GM18520 (cell line): ENCODE measurements around the gene EIF2AK3.
"Not testable (repeated sequence)": the region's sequence is repeated elsewhere in the genome, so short reads cannot be mapped to it uniquely, and the experiment has no call there.

Experiments
- ATAC-seq: cut with Tn5 transposase; IDR thresholded peaks from one replicate; pipeline ENCODE4 v1.9.1; 2021; ENCODE audit not compliant: unreplicated experiment

Gene EIF2AK3

DNA sequence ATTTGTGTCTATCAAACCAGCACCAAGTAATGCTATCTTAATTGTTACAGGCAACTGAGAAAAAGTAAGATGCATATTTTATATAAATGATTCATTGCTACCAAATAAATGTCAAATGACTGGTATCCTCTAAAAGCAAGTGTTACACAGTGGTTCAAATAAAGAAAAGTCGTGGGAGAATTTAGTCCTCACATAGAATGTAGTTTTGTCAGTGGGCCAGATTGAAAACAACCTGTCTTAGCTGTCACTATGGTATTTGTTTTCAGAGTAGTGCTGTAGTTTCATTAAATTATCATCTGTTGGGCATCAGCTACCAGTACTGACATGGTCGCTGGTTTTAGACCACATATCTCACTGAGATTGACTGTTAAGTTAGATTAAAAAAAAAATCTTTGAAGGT, 10.2 kb upstream of the EIF2AK3 start:
- no peak for ATAC-seq

- no peak for ATAC-seq
Observed at GRCh38 chr2:88636026-88636425, 8.8 kb upstream of the EIF2AK3 start.

DNA sequence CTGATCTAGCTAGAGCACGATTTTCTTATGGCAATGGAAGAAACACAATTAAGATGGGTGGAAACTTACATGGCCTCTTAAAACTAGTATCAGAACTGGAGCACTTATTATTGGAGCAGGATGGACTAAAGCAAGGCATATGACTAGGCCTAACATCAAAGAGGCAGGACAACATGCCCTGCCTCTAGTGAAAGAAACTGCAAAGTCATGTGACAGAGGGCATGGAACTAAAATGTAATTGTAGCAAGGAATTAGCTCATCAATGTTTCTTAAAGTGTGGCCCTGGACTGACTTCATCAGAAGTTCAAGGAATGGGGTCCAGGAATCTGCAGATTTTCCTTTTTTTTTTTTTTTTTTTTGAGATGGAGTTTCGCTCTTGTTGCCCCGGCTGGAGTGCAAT, 5.3 kb upstream of the EIF2AK3 start:
- ATAC-seq, result no peak

GRCh38 chr2:88628571-88628939, 1.3 kb upstream of the EIF2AK3 start:
- no peak for ATAC-seq

- peak; percentile 16 for ATAC-seq
Observed at GRCh38 chr2:88627856-88628570, 749 bp upstream of the EIF2AK3 start.

DNA sequence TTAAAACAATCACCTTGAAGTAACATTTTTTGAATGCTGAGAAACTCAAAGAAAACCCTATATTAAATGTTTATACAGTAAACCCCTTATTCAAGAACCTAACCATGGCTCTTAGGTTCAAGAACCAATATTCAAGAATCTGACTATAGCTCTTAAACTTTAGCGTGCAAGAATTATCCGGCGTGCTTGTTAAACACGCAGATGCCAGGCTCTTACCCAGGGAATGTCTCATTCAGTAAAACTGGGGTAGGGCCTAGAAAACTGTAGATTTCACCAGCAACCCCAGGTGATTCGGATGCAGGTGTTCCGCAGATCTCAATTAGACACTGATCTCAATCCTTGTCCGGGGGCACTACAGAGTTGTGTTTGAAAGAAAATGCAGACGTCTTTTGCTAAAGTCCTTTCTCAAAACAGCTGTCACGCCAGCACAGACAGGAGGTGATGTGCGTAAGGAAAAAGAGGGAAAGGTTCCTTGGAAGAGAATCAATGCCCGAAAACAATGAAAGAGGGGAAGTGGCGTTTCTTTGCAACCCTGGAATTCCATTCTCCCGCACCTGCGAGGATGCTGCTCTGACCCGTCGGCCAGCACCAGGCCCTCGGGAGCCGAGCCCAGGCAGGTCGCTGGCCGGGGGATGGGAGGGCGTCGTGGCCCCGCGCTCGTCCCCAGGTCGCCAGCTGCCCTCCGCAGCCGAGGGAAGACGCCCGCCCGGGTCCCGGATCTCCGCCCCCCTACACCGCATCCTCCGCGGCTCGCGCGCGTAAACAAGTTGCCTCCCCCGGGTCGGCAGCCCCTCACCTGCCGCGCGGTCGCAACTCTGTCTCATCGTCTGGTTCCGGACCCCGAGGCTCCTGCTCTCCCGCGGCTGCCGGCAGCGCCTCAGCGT, 851 bp downstream of the EIF2AK3 start:
- no peak for ATAC-seq

- no peak for ATAC-seq
Observed at GRCh38 chr2:88624477-88624876, 2.8 kb downstream of the EIF2AK3 start.

- not testable (repeated sequence) for ATAC-seq
Observed at GRCh38 chr2:88623831-88624465, 3.3 kb downstream of the EIF2AK3 start.

- ATAC-seq, result no peak
Observed at GRCh38 chr2:88622307-88622706, 5.0 kb downstream of the EIF2AK3 start.

- no peak for ATAC-seq
Observed at GRCh38 chr2:88621432-88621831, 5.8 kb downstream of the EIF2AK3 start.

- ATAC-seq, result no peak
Observed at GRCh38 chr2:88620015-88620414, 7.2 kb downstream of the EIF2AK3 start.

GRCh38 chr2:88615822-88616221, 11.4 kb downstream of the EIF2AK3 start:
- ATAC-seq, result peak; percentile 46

DNA sequence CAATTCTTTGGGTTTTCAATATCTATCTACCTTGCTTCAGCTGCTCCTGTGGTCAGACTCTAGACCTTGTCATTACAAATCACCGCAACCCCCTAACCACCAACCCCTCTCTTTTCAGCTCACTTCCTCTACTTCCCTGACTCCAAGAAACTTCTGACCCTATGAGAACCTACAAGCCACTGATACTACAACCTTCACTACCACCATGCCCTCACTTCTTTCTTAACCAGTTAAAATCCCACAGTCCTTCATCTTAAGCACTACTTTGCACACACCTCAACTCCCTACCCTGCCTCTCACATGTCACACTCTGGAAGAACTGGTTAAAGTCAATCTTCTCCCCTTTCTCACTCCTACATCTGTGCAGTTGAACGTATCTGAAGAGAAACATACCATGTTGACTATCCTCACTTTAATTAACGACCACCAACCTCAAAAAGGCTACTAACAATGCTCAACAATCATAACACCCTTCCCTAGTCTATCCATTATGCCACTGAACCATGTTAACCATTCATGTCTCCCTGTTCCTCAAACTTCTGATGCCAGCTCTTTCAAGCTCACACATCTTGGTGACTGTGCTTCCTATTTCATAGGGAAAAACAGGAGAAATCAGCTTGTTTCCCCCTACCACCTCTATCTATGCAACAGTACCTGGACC, 12.6 kb downstream of the EIF2AK3 start:
- peak; percentile 61 for ATAC-seq

DNA sequence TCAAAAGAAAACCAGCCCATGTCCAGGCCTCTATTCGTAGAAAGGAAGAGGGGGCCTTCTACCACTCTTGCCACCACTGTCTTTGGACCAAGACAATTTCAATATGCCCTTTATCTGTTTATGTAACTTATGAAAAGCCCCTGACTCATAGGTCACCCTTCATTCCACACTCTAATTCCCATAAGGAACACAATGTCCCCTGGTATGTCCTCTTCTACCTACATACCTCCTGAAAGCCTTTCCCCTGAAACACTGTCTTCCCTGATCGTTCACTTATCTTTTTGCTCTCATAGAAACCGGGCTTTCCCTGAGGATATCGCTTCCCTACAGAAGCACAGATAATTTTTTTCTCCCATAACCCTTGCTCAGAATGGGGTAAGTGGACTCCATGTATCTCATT, 13.3 kb downstream of the EIF2AK3 start:
- ATAC-seq, result no peak

GRCh38 chr2:88608184-88608583, 19.1 kb downstream of the EIF2AK3 start:
- ATAC-seq, result no peak

DNA sequence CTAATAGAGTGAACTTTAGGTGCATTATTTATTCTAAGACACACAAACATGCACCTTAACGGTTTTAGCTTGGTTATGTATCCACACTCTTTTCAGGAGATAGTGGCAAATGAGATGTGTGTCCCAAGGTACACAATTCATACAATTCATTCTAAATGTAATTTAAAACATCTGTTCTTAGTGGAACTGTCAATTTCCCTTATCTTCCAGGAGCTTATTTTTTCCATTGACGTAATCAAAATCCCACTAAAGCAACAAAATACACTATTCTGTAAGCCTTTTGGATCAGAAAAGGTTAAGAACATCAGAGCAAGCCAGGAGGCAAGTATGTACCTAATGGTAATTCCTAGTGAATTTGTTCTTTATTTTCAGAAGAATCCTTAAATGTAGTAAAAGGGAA, 19.8 kb downstream of the EIF2AK3 start:
- no peak for ATAC-seq

GRCh38 chr2:88606371-88607030, 20.8 kb downstream of the EIF2AK3 start:
- ATAC-seq, result peak; percentile 57

DNA sequence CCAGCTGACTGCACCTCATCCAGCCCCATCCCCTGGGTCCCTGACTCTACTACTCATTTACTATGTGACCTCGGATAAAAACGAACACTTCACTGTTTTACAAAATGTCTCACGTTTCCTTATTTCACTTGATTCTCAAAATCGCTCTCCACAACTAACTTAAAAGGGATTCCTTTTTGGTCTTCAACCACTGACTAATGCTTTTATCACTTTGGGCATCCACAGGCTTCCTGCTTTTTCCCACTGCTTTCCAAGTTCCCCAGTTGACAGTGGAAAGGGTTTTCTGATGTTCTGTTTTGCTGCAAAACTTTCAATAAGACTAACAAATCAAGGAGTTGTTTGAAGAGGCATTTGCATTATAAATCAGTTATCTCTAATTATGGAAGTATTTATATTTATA, 24.1 kb downstream of the EIF2AK3 start:
- no peak for ATAC-seq

DNA sequence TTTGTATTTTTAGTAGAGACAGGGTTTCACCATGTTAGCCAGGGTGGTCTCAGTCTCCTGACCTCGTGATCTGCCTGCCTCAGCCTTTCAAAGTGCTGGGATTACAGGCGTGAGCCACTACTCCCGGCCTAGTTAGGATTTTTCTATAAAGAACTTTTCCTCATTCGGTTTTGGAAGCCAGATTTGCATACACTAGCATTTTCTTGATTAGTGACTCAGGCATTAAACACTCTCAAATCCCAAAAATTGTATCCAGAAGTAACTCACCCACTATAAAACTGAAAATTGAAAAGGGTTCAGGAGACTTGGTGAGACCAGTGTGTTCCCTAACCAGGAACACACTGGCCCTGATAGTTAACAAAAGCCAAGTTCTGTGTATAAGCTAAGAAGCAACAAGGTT, 25.2 kb downstream of the EIF2AK3 start:
- ATAC-seq, result no peak

GRCh38 chr2:88601286-88601685, 26.0 kb downstream of the EIF2AK3 start:
- no peak for ATAC-seq

DNA sequence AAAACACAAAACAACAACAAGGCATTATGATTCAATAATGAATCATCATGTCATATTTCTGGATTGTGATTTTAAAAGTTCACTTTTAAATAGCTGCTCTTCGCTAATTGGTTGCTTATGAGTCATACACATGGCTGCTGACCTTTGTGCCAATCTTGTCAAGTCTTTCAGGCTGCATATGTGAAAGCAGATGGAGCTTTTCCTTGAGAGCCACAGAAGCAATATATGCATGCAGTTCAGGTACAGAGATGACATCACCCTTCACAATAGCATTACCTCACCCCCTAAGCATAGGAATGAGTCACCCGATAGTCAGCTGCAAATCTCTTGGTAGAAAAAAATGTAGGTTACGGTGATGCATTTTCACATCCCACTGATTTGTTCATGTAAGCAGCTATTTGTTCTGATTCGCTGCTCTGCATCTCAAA, 27.2 kb downstream of the EIF2AK3 start:
- peak; percentile 99 for ATAC-seq
